HG03066 (cell line): ENCODE results near the gene GRIA4.
"Not testable (repeated sequence)": the region's sequence is repeated elsewhere in the genome, so short reads cannot be mapped to it uniquely, and the experiment has no call there.

Experiments
- ATAC-seq: cut with Tn5 transposase; IDR thresholded peaks from one replicate; pipeline ENCODE4 v1.9.1; 2021; ENCODE audit warnings: low read depth; ENCODE audit not compliant: unreplicated experiment

The GRIA4 gene

DNA sequence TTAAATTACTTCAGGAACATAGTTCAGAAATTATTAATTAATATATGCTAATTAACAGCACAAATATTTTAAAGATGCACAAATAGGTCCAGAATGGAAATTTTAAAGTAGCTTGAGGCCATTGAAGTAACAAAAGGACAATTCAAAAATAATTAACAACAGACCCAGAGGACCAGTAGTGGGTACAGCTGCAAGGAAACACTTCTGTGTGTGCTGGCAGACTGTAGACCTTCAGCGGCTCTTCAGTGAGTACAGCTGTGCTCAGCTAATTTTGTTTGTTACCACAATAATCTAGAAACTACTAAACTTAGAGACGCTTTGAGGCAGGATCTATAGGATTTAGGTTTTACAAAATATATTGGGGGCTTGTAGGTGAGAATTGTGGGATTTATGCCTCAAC lies 103.8 kb downstream of the GRIA4 start:
- ATAC-seq = no peak

DNA sequence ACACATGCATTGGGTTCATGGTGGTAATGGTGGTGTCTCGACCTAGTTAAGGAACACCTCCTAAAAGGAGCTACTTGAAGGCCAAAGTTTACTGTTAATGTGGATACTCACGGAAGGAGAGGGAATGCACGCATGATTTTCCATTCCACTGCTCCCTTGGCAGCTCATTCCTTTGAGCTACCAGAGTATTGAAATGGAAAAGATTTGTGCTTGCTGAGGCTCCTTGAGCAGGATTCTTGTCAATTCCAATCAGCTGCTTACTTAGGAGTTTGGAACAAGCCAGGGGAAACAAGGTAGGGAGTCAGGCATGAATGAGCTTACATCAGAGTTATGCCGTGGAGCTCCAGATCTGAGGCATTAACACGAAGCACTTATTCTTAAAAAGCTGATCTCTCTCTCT lies 108.8 kb downstream of the GRIA4 start:
- no peak for ATAC-seq

GRCh38 chr11:105719073-105719822 lies 109.4 kb downstream of the GRIA4 start:
- peak; percentile 66 for ATAC-seq

- ATAC-seq = no peak
These were observed 110.2 kb downstream of the GRIA4 start for GRCh38 chr11:105720096-105720495.

DNA sequence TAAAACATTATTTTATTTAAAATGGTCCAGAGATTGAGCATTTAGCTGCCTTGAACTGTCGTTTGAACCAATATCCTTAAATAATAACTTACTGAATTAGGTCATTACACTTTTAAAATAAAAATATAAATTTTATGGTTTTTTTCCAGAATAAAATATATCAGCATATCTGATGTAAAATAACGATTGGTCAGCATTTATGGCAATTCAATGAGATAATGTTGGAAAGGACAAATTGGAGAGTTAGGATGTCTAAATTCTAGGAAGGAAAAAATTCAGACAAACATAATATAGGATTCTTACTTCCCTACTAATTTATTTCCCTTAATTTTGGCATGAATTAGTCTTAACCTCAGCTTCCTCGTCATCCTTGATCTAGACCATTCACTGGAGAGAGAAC lies 113.4 kb downstream of the GRIA4 start:
- no peak for ATAC-seq

GRCh38 chr11:105732611-105733010 lies 122.7 kb downstream of the GRIA4 start:
- ATAC-seq = no peak

DNA sequence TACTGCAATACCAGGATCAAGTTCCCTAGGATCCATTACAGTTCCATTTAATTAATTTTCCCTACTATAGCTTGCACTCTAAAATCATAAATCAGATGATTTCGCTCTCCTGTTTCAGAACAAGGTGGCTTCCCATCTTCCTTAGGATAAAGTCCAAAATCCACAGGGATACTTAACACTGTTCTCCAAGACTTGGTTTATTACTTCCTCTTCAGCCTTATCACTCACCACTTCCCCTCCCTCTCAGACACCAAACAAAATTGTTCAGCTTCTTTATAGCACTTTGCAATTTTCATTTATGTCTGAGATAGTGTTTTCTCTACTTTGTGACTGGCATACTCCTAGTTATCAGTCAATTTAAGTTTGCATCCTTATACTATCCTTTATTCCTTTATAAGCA lies 124.6 kb downstream of the GRIA4 start:
- no peak for ATAC-seq

GRCh38 chr11:105738251-105738650 lies 128.4 kb downstream of the GRIA4 start:
- no peak for ATAC-seq

DNA sequence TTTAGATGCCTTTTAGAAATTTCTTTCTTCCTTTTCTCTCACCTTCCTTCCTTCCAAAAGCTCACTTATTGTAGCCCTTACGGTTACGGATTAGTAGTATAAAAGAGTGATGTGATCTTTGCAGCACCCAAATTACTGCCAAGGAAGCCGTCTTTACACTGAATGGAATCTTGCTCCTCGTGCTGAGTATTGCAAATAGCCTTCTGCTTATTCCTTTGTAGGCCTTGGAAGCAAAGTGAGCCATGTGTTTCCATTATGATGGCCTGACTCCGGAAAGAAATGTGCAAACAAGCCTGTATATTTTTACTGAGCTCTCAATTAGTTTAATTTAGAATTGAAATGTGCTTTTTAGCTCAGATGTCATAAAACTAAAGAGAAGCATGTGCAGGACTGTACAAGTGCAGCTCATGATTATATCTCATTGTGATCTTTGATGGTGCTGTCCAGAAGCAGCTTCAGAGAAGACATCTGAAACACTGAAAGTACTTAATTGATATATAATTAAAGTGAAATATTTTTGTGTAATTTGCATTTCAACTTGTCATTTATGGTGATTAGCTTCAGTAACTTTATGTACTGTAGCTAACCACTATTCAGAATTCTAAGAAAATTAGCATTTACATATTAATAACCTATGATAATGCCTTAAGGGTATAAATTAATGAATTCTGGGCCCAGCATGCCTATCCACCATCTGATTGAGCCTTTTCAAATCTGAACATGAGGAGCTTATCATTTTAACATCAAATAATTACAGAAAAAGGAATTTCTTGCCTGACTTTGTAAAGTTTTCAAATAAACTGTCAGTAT lies 129.3 kb downstream of the GRIA4 start:
- ATAC-seq = no peak

GRCh38 chr11:105740164-105740903 lies 130.5 kb downstream of the GRIA4 start:
- ATAC-seq = peak; percentile 72

GRCh38 chr11:105741488-105742020 lies 131.7 kb downstream of the GRIA4 start:
- no peak for ATAC-seq

DNA sequence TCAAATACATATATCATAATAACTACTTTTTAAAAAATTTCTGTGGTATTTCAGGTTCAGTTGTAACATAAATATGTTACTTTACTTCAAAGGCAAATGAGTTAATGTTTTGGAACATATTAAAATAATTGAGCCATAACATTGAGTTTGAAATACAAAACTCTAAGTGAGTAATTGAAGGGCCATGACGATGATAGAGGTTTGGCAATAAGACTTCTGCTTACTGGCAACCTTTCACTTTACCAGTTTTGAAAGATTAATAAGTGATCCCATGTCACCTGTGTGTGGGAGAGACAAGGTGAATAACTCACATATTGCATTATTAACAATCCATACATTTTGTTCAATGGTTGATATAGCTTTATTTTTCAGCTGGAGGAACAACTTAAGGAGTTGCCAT lies 144.4 kb downstream of the GRIA4 start:
- no peak for ATAC-seq

DNA sequence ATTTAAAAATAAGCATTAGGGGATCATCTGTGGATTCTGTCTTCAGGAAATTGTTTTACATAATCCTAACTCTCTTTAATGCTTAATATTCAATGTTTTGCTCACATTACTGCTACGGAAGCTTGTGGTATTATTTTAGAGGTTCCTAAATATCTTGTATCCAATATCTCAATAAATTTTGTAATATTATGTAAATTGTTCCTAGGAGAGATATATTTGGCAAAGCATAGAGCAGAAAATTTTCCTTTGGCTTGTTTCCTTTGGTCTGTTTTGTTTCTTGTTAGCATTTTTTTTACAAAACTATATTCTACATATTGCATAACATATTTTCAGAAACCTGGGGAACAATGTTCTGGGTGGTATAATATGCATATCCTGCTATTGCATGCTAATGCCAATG lies 144.8 kb downstream of the GRIA4 start:
- ATAC-seq = no peak

- ATAC-seq = no peak
These were observed 147.2 kb downstream of the GRIA4 start for GRCh38 chr11:105757107-105757506.

DNA sequence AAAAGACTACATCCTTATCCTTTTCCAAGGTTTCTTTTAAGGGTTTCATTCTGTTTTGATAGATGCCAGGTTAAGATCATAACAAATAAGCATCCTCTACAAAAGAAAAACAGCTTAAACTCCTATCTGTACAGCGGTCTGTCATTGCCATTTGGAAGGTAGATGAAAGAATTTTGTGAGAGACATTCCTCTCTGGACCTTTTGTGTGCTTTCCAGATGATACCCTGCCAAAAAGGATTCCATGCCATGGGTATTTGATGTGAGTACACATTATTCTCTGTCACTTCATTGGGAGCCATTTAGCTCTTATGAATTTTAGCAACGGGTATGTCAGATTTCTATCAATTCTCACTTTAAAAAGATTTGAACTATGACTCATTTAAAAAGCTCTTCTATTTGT lies 153.7 kb downstream of the GRIA4 start:
- no peak for ATAC-seq

DNA sequence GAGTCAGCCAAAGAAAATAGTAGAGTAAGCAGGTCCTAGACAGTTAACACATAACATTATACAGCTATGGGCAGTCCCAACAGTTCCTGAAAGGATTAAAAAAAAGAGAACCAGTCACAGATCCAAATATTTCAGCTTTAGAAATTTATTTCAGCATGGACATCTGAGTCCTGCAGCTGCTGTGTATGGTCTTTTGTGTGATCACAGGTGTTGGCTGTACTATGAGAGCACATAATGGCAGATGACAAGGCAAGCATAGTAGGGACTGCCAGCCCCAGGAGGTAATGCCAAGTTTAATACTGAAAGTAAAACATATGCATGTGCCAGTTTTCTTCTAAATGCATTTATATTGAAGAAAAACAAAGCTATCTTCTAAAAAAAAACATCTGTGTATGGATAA lies 158.1 kb downstream of the GRIA4 start:
- no peak for ATAC-seq

GRCh38 chr11:105769627-105770026 lies 159.8 kb downstream of the GRIA4 start:
- ATAC-seq = no peak

DNA sequence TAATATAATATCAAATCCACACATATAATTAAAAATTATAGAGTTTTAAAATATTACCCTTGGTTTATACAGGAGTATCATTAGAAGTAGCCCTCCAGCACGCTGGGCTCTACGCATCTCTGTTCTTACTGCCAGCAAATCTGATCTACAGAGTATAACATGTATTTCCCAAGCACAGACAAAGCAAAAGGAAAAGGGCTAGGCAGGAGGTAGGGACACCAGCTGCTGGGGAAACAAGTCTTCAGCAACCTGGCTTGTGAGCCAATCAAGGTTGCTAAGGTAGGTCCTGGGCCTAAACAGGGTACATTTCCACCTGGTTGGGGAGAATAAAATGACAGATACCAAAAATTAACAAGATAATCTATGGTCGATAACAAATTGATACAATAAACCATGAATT lies 163.6 kb downstream of the GRIA4 start:
- not testable (repeated sequence) for ATAC-seq

DNA sequence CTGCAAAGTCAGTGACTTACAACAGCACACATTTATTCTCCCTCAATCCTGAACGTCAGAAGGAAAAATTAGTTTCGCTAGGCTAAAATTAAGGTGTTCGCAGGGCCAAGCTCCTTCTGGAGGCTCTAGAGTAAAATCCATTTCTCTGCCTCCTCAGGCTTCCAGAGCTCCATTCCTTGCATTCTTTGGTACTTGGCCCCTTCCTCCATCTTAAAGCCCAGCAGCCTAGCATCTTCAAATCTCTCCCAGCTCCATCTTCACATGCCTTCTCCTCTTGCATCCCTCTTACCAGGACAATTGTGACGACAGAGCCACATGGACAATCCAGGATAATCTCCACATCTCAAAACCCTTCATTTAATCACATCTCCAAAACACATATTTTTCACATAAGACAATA lies 165.0 kb downstream of the GRIA4 start:
- no peak for ATAC-seq

DNA sequence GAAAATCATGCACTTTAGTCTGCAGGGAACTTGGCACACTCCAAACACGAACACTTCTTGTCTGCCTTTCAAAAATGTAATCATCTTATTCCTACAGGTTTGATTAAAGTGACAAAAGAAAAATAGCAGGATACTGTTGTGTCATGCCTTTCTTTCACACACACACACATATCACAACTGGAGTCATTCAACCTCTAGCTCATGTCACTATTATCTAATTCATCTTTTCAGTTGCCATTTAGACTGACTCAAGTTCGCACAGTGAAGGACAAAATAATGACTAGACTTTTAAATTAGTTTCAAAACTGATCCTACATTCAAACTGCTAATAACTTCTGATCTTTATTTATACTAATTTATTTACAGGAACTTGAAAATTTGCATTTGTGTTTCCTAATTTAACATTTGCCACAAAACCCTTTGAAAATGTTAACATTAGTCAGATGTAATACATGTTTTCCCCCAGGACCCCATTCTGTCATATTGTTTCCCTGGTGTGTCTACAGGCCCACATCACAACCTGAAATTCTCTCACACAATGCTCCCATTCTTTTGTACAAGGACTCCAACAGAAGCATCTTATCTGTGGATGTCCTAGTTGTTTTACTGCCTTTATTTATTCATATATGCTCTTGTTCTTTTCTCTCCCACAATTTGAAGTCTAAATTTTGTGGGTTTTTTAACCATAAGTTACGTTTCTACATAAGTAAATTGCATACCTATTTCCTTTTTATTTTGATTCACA lies 171.1 kb downstream of the GRIA4 start:
- no peak for ATAC-seq
